Esophagus squamous epithelium (tissue), 5 donors: ENCODE data around the gene PPIA. TPM values are rescaled to one million over a fixed set of nuclear protein-coding genes. Genes with fewer than 3 reads are reported as not detected.

Source experiments
- DNase-seq: peaks from one replicate; lab custom pipeline; 2025; lab: John Stamatoyannopoulos, UW
- H3K27ac ChIP-seq, 4 donors: fragments of 200-600 bp; sonication (generic); one replicate each; pipeline ENCODE4 v1.5.1; 2016 to 2019; ENCODE audit warnings: mild to moderate bottlenecking in 1 of 4
- H3K27me3 ChIP-seq, 4 donors: fragments of 200-600 bp; sonication (generic); 1 replicate in 3 of 4; 2 replicates in 1 of 4; pipeline versions ENCODE4 v1.5.1 to v1.6.0; 2017 to 2021; ENCODE audit warnings: antibody characterized with exemption in 1 of 4
- H3K36me3 ChIP-seq, 3 donors: fragments of 200-600 bp; sonication (generic); one replicate each; pipeline ENCODE4 v1.5.1; 2016 to 2019
- H3K4me1 ChIP-seq, 3 donors: fragments of 200-600 bp; sonication (generic); one replicate each; pipeline ENCODE4 v1.5.1; 2017 to 2019
- H3K4me3 ChIP-seq, 4 donors: fragments of 200-600 bp; sonication (generic); 1 replicate in 3 of 4; 2 replicates in 1 of 4; pipeline ENCODE4 v1.5.1; 2016 to 2019; ENCODE audit warnings: mild to moderate bottlenecking in 2 of 4, moderate library complexity in 1 of 4
- H3K9me3 ChIP-seq, 3 donors: fragments of 200-600 bp; sonication (generic); one replicate each; pipeline ENCODE4 v1.5.1; 2016 to 2019
- CTCF ChIP-seq, 6 experiments: fragments of 450-650 bp in 4 of 6; fragments of 200-600 bp in 2 of 6; sonication (generic) in 2 of 6; IDR thresholded peaks; one replicate each; pipeline ENCODE4 v1.5.1; 2016 to 2019; ENCODE audit warnings: antibody characterized with exemption in 6 of 6, mild to moderate bottlenecking in 4 of 6, moderate library complexity in 4 of 6
- POLR2A ChIP-seq, 4 donors: fragments of 450-650 bp; IDR thresholded peaks; one replicate each; pipeline ENCODE4 v1.6.1; 2017; ENCODE audit warnings: antibody characterized with exemption in 4 of 4, mild to moderate bottlenecking in 4 of 4, moderate library complexity in 3 of 4
- WGBS, 2 donors: methylation state at CpG; one replicate each; pipeline ENCODE4 v1.1.5; 2018; 5-methylcytosine and 5-hydroxymethylcytosine counted together
- intact Hi-C: fragments of 100-400 bp; cut with DNase I; formaldehyde crosslinking; loops from one replicate; pipeline ENCODE4 v1.15.0; 2022
- total RNA-seq, 4 donors: library from RNA; depleted of rRNA; stranded (reverse); fragments of >200 nt; gene quantifications; one replicate each; pipeline ENCODE4 v1.1.0, GENCODE V29; 2016
- donor health status: DM: yes; HTN: yes; CAD: no.

Gene PPIA
- total RNA-seq, 4 donors from 2014 or later = 1,726 to 3,682 (median 2,875) TPM

GRCh38 chr7:44755698-44756627 is 40.5 kb upstream of the PPIA start:
- Histone ChIP-seq H3K4me3 (no peak overlapping the region), H3K27ac (peak overlapping the region; percentile 21 to 65 (median 52)), H3K9me3 (no peaks in the 10 kb centered on the region), H3K27me3 (no peaks in the 10 kb centered on the region), H3K36me3 (peaks cover 16 to 60% (median 16%) of the 10 kb centered on the region in 3 donors), H3K4me1 (peaks cover 18 to 64% (median 37%) of the 10 kb centered on the region in 3 donors)
- no peak for DNase-seq
- intact Hi-C loops = loop anchor here (10.0 kb wide), 1 partner anchor 161 kb away; no protein-coding TSS in a partner anchor
- 60 to 63% methylated on average over 2 to 5 of the region's 17 CpGs for WGBS, 2 donors
- TF ChIP-seq POLR2A (IDR thresholded peaks at IDR 0.05) = no peak
- TF ChIP-seq CTCF (IDR thresholded peaks at IDR 0.05) = no peak

GRCh38 chr7:44756904-44757303 is 39.6 kb upstream of the PPIA start:
- Histone ChIP-seq H3K27me3 (no peaks in the 10 kb centered on the region), H3K27ac (no peak overlapping the region), H3K4me3 (no peak overlapping the region), H3K36me3 (peaks cover 16 to 62% (median 16%) of the 10 kb centered on the region in 3 donors), H3K9me3 (no peaks in the 10 kb centered on the region), H3K4me1 (peaks cover 23 to 64% (median 32%) of the 10 kb centered on the region in 3 donors)
- intact Hi-C loops = loop anchor here (10.0 kb wide), 1 partner anchor 162 kb away; no protein-coding TSS in a partner anchor
- WGBS, 2 donors = no CpG with 5 or more reads among the region's 12 CpGs
- TF ChIP-seq CTCF (IDR thresholded peaks at IDR 0.05) (no peak), POLR2A (IDR thresholded peaks at IDR 0.05) (no peak)
- no peak for DNase-seq

- H3K27me3 ChIP-seq = no peaks in the 10 kb centered on the region
- peaks cover 24 to 64% (median 32%) of the 10 kb centered on the region in 3 donors for H3K4me1 ChIP-seq
- H3K4me3 ChIP-seq = no peak overlapping the region
- peaks cover 16 to 62% (median 16%) of the 10 kb centered on the region in 3 donors for H3K36me3 ChIP-seq
- no peaks in the 10 kb centered on the region for H3K9me3 ChIP-seq
- DNase-seq = no peak
- no peak overlapping the region for H3K27ac ChIP-seq
- no peak for TF ChIP-seq POLR2A (IDR thresholded peaks at IDR 0.05)
- intact Hi-C loops = loop anchor here (10.0 kb wide), 1 partner anchor 163 kb away; no protein-coding TSS in a partner anchor
- WGBS, 2 donors = 43% methylated on average over 1 of the region's 10 CpGs; no CpG with 5 or more reads in 1 of the 2 donors
Observed at GRCh38 chr7:44757311-44757710, 39.2 kb upstream of the PPIA start.

GRCh38 chr7:44757739-44758138 is 38.7 kb upstream of the PPIA start:
- WGBS, 2 donors = 80 to 83% methylated on average over 1 of the region's 7 CpGs
- Histone ChIP-seq H3K27ac (no peak overlapping the region), H3K4me3 (no peak overlapping the region), H3K36me3 (peaks cover 16 to 66% (median 17%) of the 10 kb centered on the region in 3 donors), H3K27me3 (no peaks in the 10 kb centered on the region), H3K9me3 (no peaks in the 10 kb centered on the region), H3K4me1 (peaks cover 24 to 67% (median 32%) of the 10 kb centered on the region in 3 donors)
- no peak for DNase-seq
- TF ChIP-seq CTCF (IDR thresholded peaks at IDR 0.05) = no peak
- TF ChIP-seq POLR2A (IDR thresholded peaks at IDR 0.05) = no peak
- intact Hi-C loops = loop anchor here (10.0 kb wide), 1 partner anchor 163 kb away; no protein-coding TSS in a partner anchor

GRCh38 chr7:44759246-44759645 is 37.2 kb upstream of the PPIA start:
- Histone ChIP-seq H3K4me1 (peaks cover 24 to 61% (median 28%) of the 10 kb centered on the region in 3 donors), H3K27me3 (no peaks in the 10 kb centered on the region), H3K9me3 (no peaks in the 10 kb centered on the region), H3K27ac (no peak overlapping the region), H3K36me3 (peaks cover 21 to 81% (median 32%) of the 10 kb centered on the region in 3 donors), H3K4me3 (no peak overlapping the region)
- DNase-seq = no peak
- 86 to 92% methylated on average over 3 of the region's 9 CpGs for WGBS, 2 donors
- intact Hi-C loops = loop anchor here (10.0 kb wide), 1 partner anchor 164 kb away; no protein-coding TSS in a partner anchor
- TF ChIP-seq CTCF (IDR thresholded peaks at IDR 0.05) (no peak), POLR2A (IDR thresholded peaks at IDR 0.05) (no peak)
